Vagina (tissue), 2 donors: ENCODE data around the gene MTMR3. TPM values are rescaled to one million over a fixed set of nuclear protein-coding genes. Genes with fewer than 3 reads are reported as not detected.

Source experiments
- DNase-seq, 2 donors: peaks; one replicate each; pipeline ENCODE4 v3.0.0-alpha.2; 2017; ENCODE audit errors: extremely low spot score in 2 of 2
- H3K27ac ChIP-seq: fragments of 200-600 bp; sonication (generic); one replicate; pipeline ENCODE4 v1.5.1; 2019
- H3K27me3 ChIP-seq: fragments of 200-600 bp; sonication (generic); one replicate; pipeline ENCODE4 v1.5.1; 2019
- H3K36me3 ChIP-seq, 2 donors: fragments of 200-600 bp; sonication (generic); one replicate each; pipeline ENCODE4 v1.5.1; 2017 to 2019
- H3K4me1 ChIP-seq: fragments of 200-600 bp; sonication (generic); one replicate; pipeline ENCODE4 v1.5.1; 2019
- H3K4me3 ChIP-seq, 2 donors: fragments of 200-600 bp; sonication (generic); 1 replicate in 1 of 2; 2 replicates in 1 of 2; pipeline ENCODE4 v1.5.1; 2016 to 2019
- H3K9me3 ChIP-seq: fragments of 200-600 bp; sonication (generic); one replicate; pipeline ENCODE4 v1.5.1; 2019
- CTCF ChIP-seq, 3 experiments: fragments of 450-650 bp in 2 of 3; fragments of 200-600 bp in 1 of 3; sonication (generic) in 1 of 3; IDR thresholded peaks; one replicate each; pipeline ENCODE4 v1.5.1; 2017 to 2019; ENCODE audit warnings: antibody characterized with exemption in 3 of 3, mild to moderate bottlenecking in 2 of 3, moderate library complexity in 2 of 3
- POLR2A ChIP-seq, 2 donors: fragments of 450-650 bp; IDR thresholded peaks; one replicate each; pipeline ENCODE4 v1.6.1; 2017; ENCODE audit warnings: antibody characterized with exemption in 2 of 2, mild to moderate bottlenecking in 2 of 2, moderate library complexity in 2 of 2
- POLR2AphosphoS5 ChIP-seq, 2 donors: sonication (generic); formaldehyde crosslinking; IDR thresholded peaks; one replicate each; pipeline ENCODE4 v1.9.0; 2017; ENCODE audit warnings: antibody characterized with exemption in 2 of 2, mild to moderate bottlenecking in 2 of 2, low read depth in 1 of 2; ENCODE audit not compliant: insufficient read depth in 1 of 2
- intact Hi-C: fragments of 100-400 bp; cut with DNase I; formaldehyde crosslinking; loops from one replicate; pipeline ENCODE4 v1.15.1; 2023
- total RNA-seq: library from RNA; depleted of rRNA; stranded (reverse); fragments of >200 nt; gene quantifications from one replicate; pipeline ENCODE4 v1.2.3, GENCODE V29; 2016

The MTMR3 gene
- total RNA-seq, 1 donor from 2014 or later: 66.8 TPM

- intact Hi-C loops: no loop called here
- H3K36me3 ChIP-seq: no peaks in the 10 kb centered on the region
- no peak for DNase-seq
- TF ChIP-seq POLR2A (IDR thresholded peaks at IDR 0.05) (no peak), POLR2AphosphoS5 (IDR thresholded peaks at IDR 0.05; ENCODE audit: insufficient read depth in 1 of 2, low read depth in 1 of 2) (no peak), CTCF (IDR thresholded peaks at IDR 0.05) (no peak)
- H3K27me3 ChIP-seq: no peaks in the 10 kb centered on the region
- H3K27ac ChIP-seq: no peak overlapping the region
- H3K9me3 ChIP-seq: peaks cover 6% of the 10 kb centered on the region
- no peaks in the 10 kb centered on the region for H3K4me1 ChIP-seq
- H3K4me3 ChIP-seq: no peak overlapping the region
These were observed 179.3 kb downstream of the MTMR3 start for GRCh38 chr22:30062259-30062658.

GRCh38 chr22:30062950-30063349 is 180.0 kb downstream of the MTMR3 start:
- peaks cover 6% of the 10 kb centered on the region for H3K9me3 ChIP-seq
- no peaks in the 10 kb centered on the region for H3K4me1 ChIP-seq
- intact Hi-C loops: no loop called here
- H3K27ac ChIP-seq: no peak overlapping the region
- TF ChIP-seq CTCF (IDR thresholded peaks at IDR 0.05) (no peak), POLR2AphosphoS5 (IDR thresholded peaks at IDR 0.05; ENCODE audit: insufficient read depth in 1 of 2, low read depth in 1 of 2) (no peak), POLR2A (IDR thresholded peaks at IDR 0.05) (no peak)
- no peak overlapping the region for H3K4me3 ChIP-seq
- H3K36me3 ChIP-seq: no peaks in the 10 kb centered on the region
- no peaks in the 10 kb centered on the region for H3K27me3 ChIP-seq
- no peak for DNase-seq

- no peak for TF ChIP-seq CTCF (IDR thresholded peaks at IDR 0.05)
- no peak for TF ChIP-seq POLR2A (IDR thresholded peaks at IDR 0.05)
- TF ChIP-seq POLR2AphosphoS5 (IDR thresholded peaks at IDR 0.05; ENCODE audit: insufficient read depth in 1 of 2, low read depth in 1 of 2): no peak
- H3K4me3 ChIP-seq: no peak overlapping the region
- H3K36me3 ChIP-seq: no peaks in the 10 kb centered on the region
- no peaks in the 10 kb centered on the region for H3K4me1 ChIP-seq
- no peaks in the 10 kb centered on the region for H3K27me3 ChIP-seq
- intact Hi-C loops: no loop called here
- H3K9me3 ChIP-seq: peaks cover 6% of the 10 kb centered on the region
- no peak for DNase-seq
- H3K27ac ChIP-seq: no peak overlapping the region
These were observed 181.2 kb downstream of the MTMR3 start for GRCh38 chr22:30064172-30064571.

GRCh38 chr22:30073743-30074142 is 190.8 kb downstream of the MTMR3 start:
- Histone ChIP-seq H3K4me3 (no peak overlapping the region), H3K9me3 (no peaks in the 10 kb centered on the region)
- intact Hi-C loops: no loop called here

GRCh38 chr22:30074147-30074546 is 191.2 kb downstream of the MTMR3 start:
- no peak overlapping the region for H3K27ac ChIP-seq
- no peaks in the 10 kb centered on the region for H3K9me3 ChIP-seq
- no peaks in the 10 kb centered on the region for H3K27me3 ChIP-seq
- H3K4me1 ChIP-seq: no peaks in the 10 kb centered on the region
- no peaks in the 10 kb centered on the region for H3K36me3 ChIP-seq
- no peak for DNase-seq
- TF ChIP-seq CTCF (IDR thresholded peaks at IDR 0.05): no peak
- TF ChIP-seq POLR2AphosphoS5 (IDR thresholded peaks at IDR 0.05; ENCODE audit: insufficient read depth in 1 of 2, low read depth in 1 of 2): no peak
- no peak for TF ChIP-seq POLR2A (IDR thresholded peaks at IDR 0.05)
- intact Hi-C loops: no loop called here
- H3K4me3 ChIP-seq: no peak overlapping the region

More at GRCh38 chr22:30073743-30074142, 190.8 kb downstream of the MTMR3 start:
- H3K27me3 ChIP-seq: no peaks in the 10 kb centered on the region
- no peak overlapping the region for H3K27ac ChIP-seq
- TF ChIP-seq CTCF (IDR thresholded peaks at IDR 0.05) (no peak), POLR2AphosphoS5 (IDR thresholded peaks at IDR 0.05; ENCODE audit: insufficient read depth in 1 of 2, low read depth in 1 of 2) (no peak), POLR2A (IDR thresholded peaks at IDR 0.05) (no peak)
- H3K36me3 ChIP-seq: no peaks in the 10 kb centered on the region
- H3K4me1 ChIP-seq: no peaks in the 10 kb centered on the region
- no peak for DNase-seq
